Liver (tissue), 1 donor: Measurements from ENCODE around the gene MAPRE3.

ENCODE experiments used
- ZBTB33 ChIP-seq: IDR thresholded peaks from 2 replicates; pipeline ENCODE4 v1.6.1; 2016; ENCODE audit warnings: antibody characterized with exemption
- TF ChIP-seq, protein P1 (sequence below): IDR thresholded peaks from 2 replicates; pipeline ENCODE4 v1.6.1; 2016; ENCODE audit warnings: antibody characterized with exemption, mild to moderate bottlenecking

- no peak for TF ChIP-seq ZBTB33
- TF ChIP-seq, protein P1, sequence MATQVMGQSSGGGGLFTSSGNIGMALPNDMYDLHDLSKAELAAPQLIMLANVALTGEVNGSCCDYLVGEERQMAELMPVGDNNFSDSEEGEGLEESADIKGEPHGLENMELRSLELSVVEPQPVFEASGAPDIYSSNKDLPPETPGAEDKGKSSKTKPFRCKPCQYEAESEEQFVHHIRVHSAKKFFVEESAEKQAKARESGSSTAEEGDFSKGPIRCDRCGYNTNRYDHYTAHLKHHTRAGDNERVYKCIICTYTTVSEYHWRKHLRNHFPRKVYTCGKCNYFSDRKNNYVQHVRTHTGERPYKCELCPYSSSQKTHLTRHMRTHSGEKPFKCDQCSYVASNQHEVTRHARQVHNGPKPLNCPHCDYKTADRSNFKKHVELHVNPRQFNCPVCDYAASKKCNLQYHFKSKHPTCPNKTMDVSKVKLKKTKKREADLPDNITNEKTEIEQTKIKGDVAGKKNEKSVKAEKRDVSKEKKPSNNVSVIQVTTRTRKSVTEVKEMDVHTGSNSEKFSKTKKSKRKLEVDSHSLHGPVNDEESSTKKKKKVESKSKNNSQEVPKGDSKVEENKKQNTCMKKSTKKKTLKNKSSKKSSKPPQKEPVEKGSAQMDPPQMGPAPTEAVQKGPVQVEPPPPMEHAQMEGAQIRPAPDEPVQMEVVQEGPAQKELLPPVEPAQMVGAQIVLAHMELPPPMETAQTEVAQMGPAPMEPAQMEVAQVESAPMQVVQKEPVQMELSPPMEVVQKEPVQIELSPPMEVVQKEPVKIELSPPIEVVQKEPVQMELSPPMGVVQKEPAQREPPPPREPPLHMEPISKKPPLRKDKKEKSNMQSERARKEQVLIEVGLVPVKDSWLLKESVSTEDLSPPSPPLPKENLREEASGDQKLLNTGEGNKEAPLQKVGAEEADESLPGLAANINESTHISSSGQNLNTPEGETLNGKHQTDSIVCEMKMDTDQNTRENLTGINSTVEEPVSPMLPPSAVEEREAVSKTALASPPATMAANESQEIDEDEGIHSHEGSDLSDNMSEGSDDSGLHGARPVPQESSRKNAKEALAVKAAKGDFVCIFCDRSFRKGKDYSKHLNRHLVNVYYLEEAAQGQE = no peak
Observed at GRCh38 chr2:27053321-27053720, 82.9 kb downstream of the MAPRE3 start.
